SH-SY5Y (cell line): ENCODE results near the gene RPS6KB1.

Source experiments
- GATA2 ChIP-seq: IDR thresholded peaks from 2 replicates; pipeline ENCODE4 v1.6.1; 2011; ENCODE audit warnings: mild to moderate bottlenecking, low read depth, low read length
- GATA3 ChIP-seq: IDR thresholded peaks from 2 replicates; pipeline ENCODE4 v1.6.1; 2011; ENCODE audit warnings: low read depth, mild to moderate bottlenecking, low read length, moderate library complexity

RPS6KB1 gene

DNA sequence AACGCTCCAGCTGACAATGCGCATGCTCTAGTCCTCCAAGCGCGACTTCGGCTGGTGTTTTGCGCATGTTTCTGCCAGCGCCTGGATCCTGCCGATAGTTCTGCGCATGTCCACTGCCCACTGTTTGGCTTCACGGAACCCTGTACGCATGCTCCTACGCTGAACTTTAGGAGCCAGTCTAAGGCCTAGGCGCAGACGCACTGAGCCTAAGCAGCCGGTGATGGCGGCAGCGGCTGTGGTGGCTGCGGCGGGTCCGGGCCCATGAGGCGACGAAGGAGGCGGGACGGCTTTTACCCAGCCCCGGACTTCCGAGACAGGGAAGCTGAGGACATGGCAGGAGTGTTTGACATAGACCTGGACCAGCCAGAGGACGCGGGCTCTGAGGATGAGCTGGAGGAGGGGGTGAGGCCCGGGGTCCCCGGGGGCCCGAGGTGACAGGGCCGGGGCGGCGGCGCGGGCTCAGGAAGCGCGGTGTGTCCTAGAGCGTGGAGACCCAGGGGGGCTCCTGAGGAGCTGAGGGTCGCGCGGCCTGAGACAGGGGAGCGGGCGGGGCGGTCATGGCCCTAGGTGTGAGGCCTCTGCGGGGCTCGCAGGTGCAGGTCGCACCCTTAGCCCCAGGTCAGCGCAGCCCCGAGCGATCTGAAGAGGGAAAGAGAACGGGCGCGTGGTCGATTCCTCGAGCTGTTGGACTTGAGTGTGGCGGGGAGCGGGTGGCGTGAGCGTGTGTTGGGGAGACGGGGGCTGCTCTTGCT, at the start of gene RPS6KB1, which contains the start of gene TUBD1:
Gene RPS6KB1, plus strand, starts transcription at position 198 of the 752 bp plus-strand sequence. Its CDS starts 64 bp downstream, at position 262.
Gene TUBD1, minus strand, starts transcription at position 20 of the 752 bp plus-strand sequence. CDS start 1,941 bp downstream, outside the sequence.
- no peak; the same call in 1 of the 2 replicates for TF ChIP-seq GATA2
- TF ChIP-seq GATA3, result no peak

DNA sequence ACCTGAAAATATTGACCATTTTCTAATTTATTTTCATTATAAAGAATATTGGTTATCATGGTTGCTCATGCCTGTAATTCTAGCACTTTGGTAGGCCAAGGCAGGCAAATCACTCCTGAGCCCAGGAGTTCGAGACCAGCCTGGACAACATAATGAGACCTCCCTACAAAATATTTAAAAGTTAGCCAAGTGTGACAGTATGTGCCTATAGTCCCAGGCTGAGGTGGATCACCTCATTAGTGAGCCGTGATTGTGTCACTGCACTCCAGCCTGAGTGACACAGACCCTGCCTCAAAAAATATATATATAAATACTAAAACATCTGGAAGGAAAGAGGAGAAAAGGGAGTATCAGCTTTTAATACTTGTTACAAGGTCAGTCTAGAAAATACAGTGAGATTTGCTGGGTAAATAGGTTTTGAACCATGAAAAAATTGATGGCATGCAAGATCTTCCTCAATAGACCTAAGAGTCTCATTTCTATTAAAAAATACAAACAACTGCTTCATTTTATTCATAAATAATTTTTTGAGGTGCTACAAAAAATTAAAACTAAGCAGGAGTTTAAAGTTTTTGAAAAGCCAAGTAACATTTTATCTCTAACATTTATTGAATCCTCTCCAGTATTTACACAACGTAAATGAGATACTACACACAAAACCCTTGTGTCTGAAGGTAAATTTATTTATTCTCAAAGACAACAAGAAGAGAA, 47.9 kb upstream of the RPS6KB1 start:
- TF ChIP-seq GATA3, result no peak
- TF ChIP-seq GATA2, result no peak

DNA sequence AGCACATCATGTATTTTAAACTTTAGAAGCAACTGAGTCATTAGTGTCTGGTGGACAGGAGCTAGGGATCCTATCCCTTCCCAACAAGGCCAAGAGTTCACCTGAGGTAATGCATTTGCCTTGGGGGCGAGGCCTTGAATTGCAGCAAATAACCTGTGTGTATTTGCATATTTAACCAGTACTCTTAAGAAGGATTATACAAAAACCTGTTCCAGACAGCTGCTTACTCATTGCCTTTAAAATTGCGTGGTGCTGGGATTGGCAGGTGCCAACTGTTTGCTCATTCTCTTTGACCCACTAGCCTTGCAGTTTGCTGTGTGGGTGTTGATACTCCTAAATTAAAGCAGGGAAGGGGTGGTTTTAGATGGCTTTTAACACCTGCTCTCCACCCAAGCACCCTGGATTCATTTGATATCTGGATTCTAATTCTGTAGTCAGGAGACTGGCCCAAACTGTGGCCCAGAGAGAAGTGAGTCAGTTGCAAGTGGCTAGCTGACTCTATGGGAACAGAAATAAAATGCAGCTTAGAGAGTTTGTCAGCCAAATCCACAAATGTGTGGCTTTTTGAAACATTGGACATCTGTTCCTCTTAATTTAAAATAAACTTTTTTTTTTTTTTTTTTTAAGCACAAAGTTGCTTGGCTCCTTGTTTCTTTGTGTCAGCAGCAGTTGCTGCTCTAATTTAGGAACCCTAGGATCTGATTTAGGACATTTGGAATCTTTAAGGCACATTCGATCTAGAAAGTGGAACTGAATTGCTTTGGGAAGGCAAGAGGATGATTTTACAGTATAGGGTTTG, 47.1 kb upstream of the RPS6KB1 start:
- TF ChIP-seq GATA3 (no peak), GATA2 (no peak)

DNA sequence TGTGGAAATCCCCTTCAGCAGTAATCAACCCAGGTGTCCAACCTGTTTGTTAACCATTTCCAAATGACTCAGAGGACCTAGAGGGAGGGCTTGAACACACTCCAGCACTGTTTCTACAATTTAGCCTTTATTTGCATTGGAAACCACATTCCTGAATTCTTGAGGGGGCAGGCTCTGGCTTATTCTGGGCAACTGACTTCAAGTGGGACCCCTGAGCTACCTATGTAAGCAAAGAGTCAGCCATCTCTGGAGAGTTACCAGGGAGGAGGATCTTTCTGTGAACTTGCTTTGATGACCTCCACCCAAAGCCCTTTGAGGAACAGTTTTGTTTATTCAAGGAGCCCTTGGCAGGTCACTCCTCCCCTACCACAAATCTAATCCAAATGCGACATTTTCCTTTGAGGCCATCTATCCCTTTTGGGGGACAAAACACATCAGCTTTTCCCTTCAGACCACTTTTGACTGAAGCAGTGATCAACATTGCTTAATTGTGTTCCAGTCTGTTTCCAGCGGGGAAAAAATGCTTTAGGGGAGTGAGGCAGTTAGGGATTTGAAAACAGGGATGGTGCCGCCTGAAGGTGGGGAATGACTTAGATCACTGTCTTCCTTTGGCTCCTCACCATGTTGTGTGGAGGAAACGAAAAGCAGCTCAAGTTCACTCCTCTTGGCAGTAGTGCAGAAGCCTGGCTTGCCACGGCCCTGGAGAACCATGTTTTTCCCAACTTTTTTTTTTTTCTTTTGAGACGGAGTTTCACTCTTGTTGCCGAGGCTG, 46.3 kb upstream of the RPS6KB1 start:
- TF ChIP-seq GATA2 (no peak), GATA3 (no peak)

DNA sequence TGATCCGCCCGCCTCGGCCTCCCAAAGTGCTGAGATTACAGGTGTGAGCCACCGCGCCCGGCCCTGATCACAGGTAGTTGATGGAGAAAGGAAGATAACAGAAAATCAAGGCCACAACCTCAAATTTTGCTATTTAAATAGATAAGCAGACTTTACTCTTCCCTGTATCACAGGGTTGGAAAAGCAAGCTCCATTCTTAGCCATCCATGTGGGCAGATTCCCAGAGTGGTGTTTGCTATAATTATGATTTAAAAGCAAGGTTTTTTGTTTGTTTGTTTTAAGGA, 44.6 kb upstream of the RPS6KB1 start:
- TF ChIP-seq GATA3, result no peak
- no peak for TF ChIP-seq GATA2

DNA sequence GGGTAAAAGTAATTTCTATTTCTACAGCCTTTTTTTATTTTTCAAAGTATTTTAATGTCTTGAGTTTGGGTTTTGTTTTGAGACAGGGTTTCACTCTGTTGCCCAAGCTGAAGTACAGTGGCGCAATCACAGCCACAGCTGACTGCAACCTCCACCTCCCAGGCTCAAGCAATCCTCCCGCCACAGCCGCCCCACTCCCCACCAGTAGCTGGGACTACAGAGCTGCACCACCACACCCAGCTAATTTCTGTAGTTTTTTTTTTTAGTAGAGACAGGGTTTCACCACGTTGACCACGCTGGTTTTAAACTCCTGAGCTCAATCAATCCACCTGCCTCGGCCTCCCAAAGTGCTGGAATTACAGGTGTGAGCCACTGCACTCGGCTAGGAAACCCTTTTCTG, 44.1 kb upstream of the RPS6KB1 start:
- no peak for TF ChIP-seq GATA3
- no peak for TF ChIP-seq GATA2

DNA sequence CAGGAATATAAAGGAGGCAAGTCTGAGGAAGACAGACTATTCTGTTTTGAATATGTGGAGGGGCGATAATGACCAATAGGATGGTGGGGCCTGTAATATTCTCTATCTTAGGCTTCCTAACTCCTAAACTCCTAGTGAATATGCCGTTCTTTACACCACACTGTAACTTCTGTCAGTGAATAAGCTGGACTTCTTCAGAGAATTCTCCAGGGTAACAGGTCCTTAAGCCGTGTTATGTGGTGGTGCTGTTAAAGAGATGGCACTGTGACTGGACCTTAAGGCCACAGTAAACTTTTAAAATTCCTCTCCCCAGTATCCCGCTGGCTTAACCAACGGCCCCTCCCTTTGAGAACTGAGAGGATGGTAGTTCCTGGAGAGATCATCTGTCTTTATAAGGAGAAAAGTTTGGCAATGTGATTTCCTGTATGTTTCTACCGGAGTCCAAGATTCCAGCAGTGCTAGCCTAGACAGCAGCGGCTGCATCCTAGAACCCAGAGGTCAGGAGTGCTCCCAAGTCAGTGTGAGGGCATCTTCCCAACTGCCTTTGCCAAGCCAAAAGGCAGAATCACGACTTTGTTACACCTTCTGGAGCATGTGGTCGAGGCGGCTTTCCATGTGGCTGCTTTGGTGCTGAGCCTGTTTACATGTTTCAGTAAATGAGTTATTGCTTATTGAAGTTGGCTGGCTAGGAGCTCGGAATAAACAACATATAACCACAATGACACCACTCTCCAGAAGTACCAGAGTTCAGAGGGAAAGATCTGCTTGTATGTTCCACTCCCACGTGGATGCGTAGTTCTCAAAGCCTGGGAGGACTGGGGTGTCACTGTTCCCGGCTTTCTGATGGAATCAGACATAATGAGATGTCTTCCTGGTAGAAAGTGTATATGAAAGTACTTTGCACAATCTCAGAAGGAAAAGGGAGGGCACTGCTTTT, 41.2 kb upstream of the RPS6KB1 start:
- TF ChIP-seq GATA3 (no peak), GATA2 (no peak)

DNA sequence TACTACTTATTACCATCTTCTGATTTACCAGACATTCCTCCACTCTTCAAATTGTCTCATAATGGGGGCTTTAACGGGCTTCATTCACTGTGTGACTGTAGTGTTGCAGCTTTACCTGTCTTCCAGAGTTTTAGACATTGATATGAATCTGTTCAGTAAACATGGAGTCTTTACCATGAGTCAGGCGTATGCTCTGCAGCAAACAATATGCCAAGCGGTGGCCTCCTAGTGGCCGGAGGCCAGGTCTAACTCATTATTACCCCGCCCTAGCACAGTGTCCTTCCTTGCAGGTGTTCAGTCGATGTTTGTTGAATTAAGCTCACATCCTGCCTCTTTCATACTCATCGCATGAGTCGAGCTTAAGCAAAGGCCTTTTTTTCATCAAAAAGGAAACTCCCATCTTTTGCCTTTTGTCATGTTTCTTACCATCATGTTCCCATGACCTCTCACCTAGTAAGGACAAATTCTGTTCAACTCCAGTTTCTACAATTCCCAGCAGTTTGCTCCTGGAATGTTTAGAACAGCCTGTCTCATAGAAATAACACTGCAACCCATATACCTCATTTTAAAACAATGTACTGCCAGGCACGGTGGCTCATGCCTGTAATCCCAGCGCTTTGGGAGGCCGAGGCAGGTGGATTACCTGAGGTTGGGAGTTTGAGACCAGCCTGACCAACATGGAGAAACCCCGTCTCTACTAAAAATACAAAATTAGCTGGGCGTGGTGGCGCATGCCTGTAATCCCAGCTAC, 39.6 kb upstream of the RPS6KB1 start:
- TF ChIP-seq GATA3 (no peak), GATA2 (no peak)

DNA sequence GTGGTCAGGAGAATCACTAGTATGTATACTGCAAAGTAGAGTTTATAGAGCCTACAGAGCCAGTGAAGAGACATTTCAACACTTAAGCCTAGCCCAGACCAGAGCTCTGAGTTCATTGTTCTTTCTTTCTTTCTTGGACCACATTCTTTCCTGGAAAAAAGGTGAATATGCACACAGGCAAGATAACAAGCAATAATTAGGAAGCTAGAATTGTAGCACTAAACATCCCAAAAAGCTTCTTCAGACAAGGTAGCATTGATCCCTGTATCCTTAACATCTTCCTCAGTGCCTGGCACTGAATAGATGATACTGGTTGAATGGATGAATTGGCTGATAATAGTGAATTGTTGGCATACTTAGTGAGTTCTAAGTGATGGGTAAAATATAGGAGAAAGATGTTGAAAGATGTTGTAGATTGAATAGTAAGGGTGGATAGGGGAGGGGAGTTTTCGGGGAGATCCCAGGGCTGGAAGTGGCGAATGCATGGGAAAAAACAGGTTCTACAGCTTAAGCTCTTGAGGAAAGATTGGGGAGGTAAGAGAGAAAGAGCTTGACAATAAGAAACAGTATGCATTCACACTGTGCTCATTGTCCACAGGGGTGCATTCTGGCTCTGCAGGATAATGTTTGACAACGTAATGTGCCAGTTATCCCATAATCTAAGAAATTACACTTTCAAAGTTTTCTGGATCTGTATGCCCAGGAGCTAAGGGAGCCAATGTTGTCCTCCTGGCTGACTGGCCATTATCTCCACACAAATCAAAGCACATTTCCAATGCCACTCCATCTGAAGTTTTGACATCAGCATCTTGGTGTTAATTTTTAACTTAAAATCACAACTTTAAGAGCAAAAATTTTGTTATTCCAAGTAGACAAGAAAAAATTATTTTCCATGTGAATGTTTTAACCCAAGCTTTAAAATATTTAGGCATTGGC, 35.8 kb upstream of the RPS6KB1 start:
- peak; percentile 64; the same call in 1 of the 2 replicates for TF ChIP-seq GATA2
- TF ChIP-seq GATA3, result peak; percentile 17; the same call in 1 of the 2 replicates

DNA sequence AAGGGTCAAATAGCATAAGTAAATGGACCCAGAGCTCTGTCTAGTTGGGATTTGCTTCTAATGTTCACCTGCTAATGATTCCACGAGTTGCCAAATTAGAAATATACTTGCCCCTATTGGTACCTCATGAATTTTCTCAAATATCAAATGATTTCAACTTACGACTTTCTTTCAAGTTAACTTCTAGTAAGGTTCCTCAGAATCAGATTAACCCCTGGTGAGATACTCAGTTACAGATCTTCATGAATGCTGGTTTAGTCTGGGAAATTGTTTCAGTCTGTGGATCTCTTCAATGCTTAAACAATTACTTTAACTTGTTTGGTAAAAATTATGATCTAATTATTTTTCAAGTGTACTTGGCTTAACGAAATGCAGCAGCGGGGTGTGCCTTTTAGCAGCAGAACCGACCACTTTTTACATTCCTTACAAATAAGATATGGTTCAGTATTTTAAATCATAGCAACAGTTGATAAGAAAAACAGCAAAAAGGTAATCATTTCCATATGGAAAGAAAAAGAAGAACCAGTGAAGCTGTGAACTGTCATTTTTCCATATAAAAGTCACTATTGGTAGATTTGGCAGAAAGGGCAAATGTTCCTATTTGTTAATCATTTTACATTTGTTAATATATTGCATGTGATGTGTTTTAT, 34.6 kb upstream of the RPS6KB1 start:
- TF ChIP-seq GATA3 (no peak), GATA2 (no peak)
